Activated T-helper 1 cell treated with Interleukin-2 at 50 U/mL for 16 hours (primary cell): ENCODE data around the gene SPAG9.

ENCODE experiments used
- DNase-seq: peaks from one replicate; pipeline ENCODE4 v3.0.0-alpha.2; 2020; ENCODE audit warnings: low read depth

The SPAG9 gene

GRCh38 chr17:51044976-51045375, 75.7 kb downstream of the SPAG9 start:
- no peak for DNase-seq

- DNase-seq: no peak
These were observed 84.6 kb downstream of the SPAG9 start for GRCh38 chr17:51036084-51036483.

- DNase-seq: no peak
These were observed 85.2 kb downstream of the SPAG9 start for GRCh38 chr17:51035431-51035830.

- no peak for DNase-seq
These were observed 85.9 kb downstream of the SPAG9 start for GRCh38 chr17:51034800-51035199.

- DNase-seq: no peak
These were observed 87.8 kb downstream of the SPAG9 start for GRCh38 chr17:51032850-51033249.

GRCh38 chr17:51029568-51030463, 90.9 kb downstream of the SPAG9 start:
- no peak for DNase-seq

DNA sequence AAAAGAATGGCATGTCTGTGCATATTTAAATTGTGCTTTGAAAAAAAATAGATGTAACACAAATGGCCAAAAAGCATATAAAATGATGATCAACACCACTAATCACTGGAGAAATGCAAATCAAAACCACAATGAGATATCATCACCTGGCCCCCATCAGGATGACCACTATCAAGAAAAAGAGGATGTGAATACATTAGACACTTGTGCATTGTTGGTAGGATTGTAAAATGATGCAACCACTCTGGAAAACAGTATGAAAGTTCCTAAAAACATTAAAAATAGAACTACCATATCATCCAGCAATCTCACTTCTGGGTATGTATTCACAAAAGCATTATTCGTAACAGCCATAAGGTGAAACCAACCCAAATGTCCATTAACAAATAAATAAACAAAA, 91.5 kb downstream of the SPAG9 start:
- DNase-seq: no peak

DNA sequence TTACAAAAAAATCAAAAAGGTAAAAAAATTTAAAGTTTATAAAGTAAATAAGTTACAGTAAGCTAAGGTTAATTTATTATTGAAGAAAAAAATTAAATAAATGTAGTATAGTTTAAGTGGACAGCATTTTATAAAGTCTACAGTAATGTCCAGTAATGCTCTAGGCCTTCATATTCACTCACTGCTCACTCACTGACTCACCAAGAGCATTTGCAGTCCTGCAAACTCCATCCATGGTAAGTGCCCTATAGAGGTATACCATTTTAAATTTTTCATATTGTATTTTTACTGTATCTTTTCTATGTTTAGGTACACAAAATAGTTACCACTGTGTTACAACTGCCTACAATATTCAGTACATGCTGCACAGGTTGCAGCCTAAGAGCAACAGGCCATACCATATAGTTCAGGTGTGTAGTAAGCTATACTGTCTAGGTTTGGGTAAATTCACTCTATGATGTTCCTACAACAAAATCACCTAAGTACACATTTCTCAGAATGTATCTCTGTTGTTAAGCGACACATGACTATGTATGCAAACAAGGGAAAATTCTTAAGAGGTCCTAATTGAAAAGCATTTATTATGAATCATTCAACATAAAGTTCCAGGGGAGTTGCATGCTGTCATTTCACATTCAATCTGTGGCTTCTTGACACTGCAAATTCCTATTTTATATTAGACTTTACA, 92.3 kb downstream of the SPAG9 start:
- DNase-seq: no peak

- no peak for DNase-seq
These were observed 102.1 kb downstream of the SPAG9 start for GRCh38 chr17:51018541-51018940.

- no peak for DNase-seq
These were observed 103.4 kb downstream of the SPAG9 start for GRCh38 chr17:51017270-51017669.

GRCh38 chr17:51016099-51016498, 104.6 kb downstream of the SPAG9 start:
- no peak for DNase-seq

- DNase-seq: no peak
These were observed 105.5 kb downstream of the SPAG9 start for GRCh38 chr17:51015145-51015558.

- DNase-seq: no peak
These were observed 106.5 kb downstream of the SPAG9 start for GRCh38 chr17:51014129-51014528.

GRCh38 chr17:51013322-51013721, 107.3 kb downstream of the SPAG9 start:
- no peak for DNase-seq

DNA sequence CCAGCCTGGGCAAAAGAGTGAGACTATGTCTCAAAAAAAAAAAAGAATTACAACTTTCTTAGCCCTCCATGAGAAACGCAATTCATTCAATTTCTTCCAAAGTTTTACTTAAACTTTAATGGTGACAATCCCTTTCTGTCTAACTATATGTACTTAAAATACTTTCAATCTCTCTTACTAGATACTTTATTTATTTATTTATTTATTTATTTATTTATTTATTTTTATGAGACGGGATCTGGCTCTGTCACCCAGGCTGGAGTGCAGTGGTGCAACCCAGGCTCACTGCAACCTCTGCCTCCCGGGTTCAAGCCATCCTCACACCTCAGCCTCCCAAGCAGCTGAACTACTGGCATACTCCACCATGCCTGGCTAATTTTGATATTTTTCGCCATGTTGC, 108.1 kb downstream of the SPAG9 start:
- no peak for DNase-seq

DNA sequence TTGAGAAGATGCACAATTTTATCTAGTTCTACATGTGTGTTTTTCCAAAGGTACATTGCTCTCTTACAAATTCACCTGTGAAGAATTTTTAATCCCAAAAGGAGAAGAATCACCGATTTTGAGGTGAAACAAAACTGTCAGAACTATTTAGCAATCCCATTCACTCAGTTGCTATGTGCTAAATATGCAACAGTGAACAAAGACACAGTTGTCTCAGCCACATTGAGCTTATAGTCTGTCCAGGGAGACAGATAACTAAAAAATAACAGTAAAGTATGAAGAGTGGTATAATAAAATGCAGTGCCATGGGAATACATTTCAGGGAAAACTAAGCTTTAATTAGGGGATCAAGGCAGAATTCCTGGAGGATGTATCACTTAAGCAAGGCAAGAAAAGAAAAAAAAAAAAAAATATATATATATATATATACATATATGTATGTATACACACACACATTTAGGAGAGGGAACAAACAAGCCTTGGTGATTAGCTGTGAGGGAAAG, 110.4 kb downstream of the SPAG9 start:
- DNase-seq: no peak

- no peak for DNase-seq
These were observed 114.1 kb downstream of the SPAG9 start for GRCh38 chr17:51006601-51007000.

DNA sequence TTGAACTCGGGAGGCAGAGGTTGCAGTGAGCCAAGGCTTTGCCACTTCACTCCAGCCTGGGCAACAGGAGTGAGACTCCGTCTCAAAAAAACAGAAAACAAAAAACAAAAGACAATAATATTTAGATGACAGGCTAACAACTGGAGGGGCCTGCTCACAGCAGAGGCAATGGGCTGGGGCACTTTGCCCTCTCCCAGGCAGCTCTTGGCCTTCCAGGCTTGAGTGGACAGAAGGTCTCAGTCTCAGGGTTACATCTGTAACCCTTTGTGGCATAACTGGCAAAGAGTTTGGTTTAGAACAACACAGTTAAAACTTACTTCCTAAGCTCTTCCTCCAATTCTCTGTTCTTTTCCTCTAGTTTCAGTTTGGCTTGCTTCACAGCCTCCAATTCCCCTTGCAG, 114.9 kb downstream of the SPAG9 start:
- no peak for DNase-seq

GRCh38 chr17:51004249-51004648, 116.4 kb downstream of the SPAG9 start:
- no peak for DNase-seq

- DNase-seq: no peak
These were observed 119.6 kb downstream of the SPAG9 start for GRCh38 chr17:51000835-51001638.

- DNase-seq: no peak
These were observed 125.0 kb downstream of the SPAG9 start for GRCh38 chr17:50995668-50996067.

DNA sequence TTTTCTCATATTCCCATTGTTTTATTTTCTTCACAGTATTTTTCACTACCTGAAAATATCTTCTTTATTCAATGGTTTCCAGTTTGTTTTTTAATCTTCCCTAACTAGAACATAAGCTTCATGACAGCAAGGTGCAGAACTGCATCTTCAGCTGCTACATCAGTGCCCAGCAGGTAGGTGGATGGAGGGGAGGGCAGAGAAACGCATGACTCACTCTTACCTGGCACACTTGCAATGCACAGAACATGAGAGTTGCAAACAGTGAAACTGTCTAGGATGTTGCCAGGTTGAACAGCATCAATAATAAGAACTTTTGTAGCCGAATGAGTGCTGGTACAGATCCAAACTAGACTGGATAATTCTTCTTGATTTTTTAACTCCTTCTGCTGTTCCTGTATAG, 127.1 kb downstream of the SPAG9 start:
- DNase-seq: no peak
